Gastrocnemius medialis (tissue), 4 donors: ENCODE measurements around the gene ARID1B. TPM values are rescaled to one million over a fixed set of nuclear protein-coding genes. Genes with fewer than 3 reads are reported as not detected.

Source experiments
- ATAC-seq, 2 donors: fragments of 150-250 bp; one replicate each; pipeline ENCODE4 v1.9.1; 2016
- DNase-seq, 2 donors: peaks; one replicate each; pipeline ENCODE4 v3.0.0-alpha.2; 2019
- H3K27ac ChIP-seq, 4 donors: fragments of 200-600 bp; sonication (generic); 1 replicate in 1 of 4; 2 replicates in 3 of 4; pipeline ENCODE4 v1.5.1; 2016 to 2018; ENCODE audit warnings: mild to moderate bottlenecking in 2 of 4, moderate library complexity in 1 of 4
- H3K27me3 ChIP-seq, 3 donors: fragments of 200-600 bp; sonication (generic) in 2 of 3; 1 replicate in 1 of 3; 2 replicates in 2 of 3; pipeline versions ENCODE4 v1.5.1 to v1.6.0; 2016 to 2019; ENCODE audit warnings: mild to moderate bottlenecking in 1 of 3, moderate library complexity in 1 of 3
- H3K36me3 ChIP-seq, 2 donors: fragments of 200-600 bp; sonication (generic) in 1 of 2; one replicate each; pipeline ENCODE4 v1.5.1; 2017 to 2018
- H3K4me1 ChIP-seq, 2 donors: fragments of 200-600 bp; sonication (generic) in 1 of 2; one replicate each; pipeline ENCODE4 v1.5.1; 2016 to 2017; ENCODE audit warnings: mild to moderate bottlenecking in 2 of 2
- H3K4me3 ChIP-seq, 4 donors: fragments of 200-600 bp; sonication (generic) in 3 of 4; 1 replicate in 1 of 4; 2 replicates in 3 of 4; pipeline ENCODE4 v1.5.1; 2016 to 2019; ENCODE audit warnings: mild to moderate bottlenecking in 2 of 4
- H3K9me3 ChIP-seq, 3 donors: fragments of 200-600 bp; sonication (generic) in 2 of 3; 1 replicate in 1 of 3; 2 replicates in 2 of 3; pipeline ENCODE4 v1.5.1; 2016 to 2019
- POLR2A ChIP-seq, 2 donors: fragments of 450-650 bp; IDR thresholded peaks; one replicate each; pipeline ENCODE4 v1.6.1; 2017; ENCODE audit warnings: antibody characterized with exemption in 2 of 2, mild to moderate bottlenecking in 2 of 2, moderate library complexity in 2 of 2
- in situ Hi-C, 4 donors: fragments of 200-750 bp; cut with MboI; loops; one replicate each; pipeline versions ENCODE4 v1.15.0 to v1.8.0; 2017; ENCODE audit warnings: low sequenced_read_pairs in 4 of 4
- intact Hi-C: fragments of 100-400 bp; cut with DNase I; formaldehyde crosslinking; loops from one replicate; pipeline ENCODE4 v1.15.1; 2023; ENCODE audit warnings: low total_unique reads
- total RNA-seq, 4 donors: library from RNA; depleted of rRNA; stranded (reverse); fragments of >200 nt; gene quantifications; one replicate each; pipeline versions ENCODE4 v1.1.0 to v1.2.3, GENCODE V29; 2016
- TF ChIP-seq, protein P1 (sequence below), 5 experiments: fragments of 450-650 bp in 3 of 5; fragments of 200-600 bp in 2 of 5; sonication (generic) in 2 of 5; IDR thresholded peaks in 4 of 5; conservative IDR thresholded peaks in 1 of 5; 1 replicate in 4 of 5; 2 replicates in 1 of 5; pipeline ENCODE4 v1.5.1; 2016 to 2019; ENCODE audit warnings: antibody characterized with exemption in 5 of 5, mild to moderate bottlenecking in 3 of 5, moderate library complexity in 3 of 5

Gene ARID1B
- total RNA-seq, 4 donors from 2014 or later = 54.9 to 75.3 (median 62.0) TPM

DNA sequence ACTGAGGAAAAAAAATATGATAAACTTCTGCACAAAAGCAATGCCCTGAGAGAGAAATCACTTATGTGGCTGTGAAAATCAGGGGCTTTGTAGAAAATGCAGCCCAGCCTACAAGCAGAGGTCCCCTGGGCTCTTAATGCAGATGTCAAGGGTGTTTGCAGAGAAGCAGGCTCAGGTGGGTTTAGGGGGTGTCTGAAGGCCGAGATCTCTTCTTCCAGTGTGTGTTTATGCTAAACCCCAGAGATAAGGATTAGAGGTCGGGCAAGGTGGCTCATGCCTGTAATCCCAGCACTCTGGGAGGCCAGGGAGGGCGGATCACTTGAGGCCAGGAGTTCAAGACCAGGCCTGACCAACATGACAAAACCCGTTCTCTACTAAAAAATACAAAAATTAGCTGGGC is 467.6 kb downstream of the ARID1B start:
- no peaks in the 10 kb centered on the region for H3K36me3 ChIP-seq
- ATAC-seq (no peak), DNase-seq (no peak)
- no peaks in the 10 kb centered on the region for H3K9me3 ChIP-seq
- TF ChIP-seq, protein P1, sequence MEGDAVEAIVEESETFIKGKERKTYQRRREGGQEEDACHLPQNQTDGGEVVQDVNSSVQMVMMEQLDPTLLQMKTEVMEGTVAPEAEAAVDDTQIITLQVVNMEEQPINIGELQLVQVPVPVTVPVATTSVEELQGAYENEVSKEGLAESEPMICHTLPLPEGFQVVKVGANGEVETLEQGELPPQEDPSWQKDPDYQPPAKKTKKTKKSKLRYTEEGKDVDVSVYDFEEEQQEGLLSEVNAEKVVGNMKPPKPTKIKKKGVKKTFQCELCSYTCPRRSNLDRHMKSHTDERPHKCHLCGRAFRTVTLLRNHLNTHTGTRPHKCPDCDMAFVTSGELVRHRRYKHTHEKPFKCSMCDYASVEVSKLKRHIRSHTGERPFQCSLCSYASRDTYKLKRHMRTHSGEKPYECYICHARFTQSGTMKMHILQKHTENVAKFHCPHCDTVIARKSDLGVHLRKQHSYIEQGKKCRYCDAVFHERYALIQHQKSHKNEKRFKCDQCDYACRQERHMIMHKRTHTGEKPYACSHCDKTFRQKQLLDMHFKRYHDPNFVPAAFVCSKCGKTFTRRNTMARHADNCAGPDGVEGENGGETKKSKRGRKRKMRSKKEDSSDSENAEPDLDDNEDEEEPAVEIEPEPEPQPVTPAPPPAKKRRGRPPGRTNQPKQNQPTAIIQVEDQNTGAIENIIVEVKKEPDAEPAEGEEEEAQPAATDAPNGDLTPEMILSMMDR (IDR thresholded peaks at IDR 0.05 in 4 of 5, conservative IDR thresholded peaks at IDR 0.05 in 1 of 5) = no peak
- TF ChIP-seq POLR2A (IDR thresholded peaks at IDR 0.05) = no peak
- H3K27me3 ChIP-seq = no peaks in the 10 kb centered on the region
- no peak overlapping the region for H3K4me3 ChIP-seq
- H3K27ac ChIP-seq = peak overlapping the region; percentile 32 to 69 (median 50)
- in situ Hi-C loops (no loop called here), intact Hi-C loops (loop anchor here (5.0 to 10.0 kb wide), 4 partner anchors 57 to 1930 kb away; partner anchors contain the start of genes DYNLT1 and TFB1M)
- peaks cover 46 to 58% of the 10 kb centered on the region in 2 donors for H3K4me1 ChIP-seq

DNA sequence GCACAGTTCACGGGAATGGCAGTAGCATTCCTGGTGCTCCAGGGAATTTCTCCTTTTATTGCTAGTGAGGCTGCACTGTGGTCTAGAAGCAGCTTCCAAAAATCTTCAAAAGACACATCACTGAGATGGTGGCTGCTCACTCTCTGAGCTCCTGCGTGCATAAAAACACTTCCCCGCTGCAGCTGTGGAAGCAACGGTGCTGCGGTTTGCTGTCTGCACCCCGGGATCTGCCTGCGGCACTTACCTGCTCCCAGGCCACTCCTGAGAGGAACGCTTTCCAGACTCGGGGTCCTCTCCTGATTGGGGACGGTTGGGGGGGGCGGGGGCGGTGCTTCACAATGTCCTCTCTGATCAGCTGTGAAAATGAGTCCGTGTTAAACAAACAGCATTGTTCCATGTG is 468.3 kb downstream of the ARID1B start:
- peaks cover 40 to 52% of the 10 kb centered on the region in 2 donors for H3K4me1 ChIP-seq
- no peak overlapping the region for H3K27ac ChIP-seq
- ATAC-seq (no peak), DNase-seq (no peak)
- no peaks in the 10 kb centered on the region for H3K27me3 ChIP-seq
- H3K36me3 ChIP-seq = no peaks in the 10 kb centered on the region
- intact Hi-C loops (loop anchor here (10.0 kb wide), 3 partner anchors 289 to 1931 kb away; partner anchors contain the start of genes DYNLT1 and TFB1M), in situ Hi-C loops (no loop called here)
- H3K4me3 ChIP-seq = no peak overlapping the region
- TF ChIP-seq POLR2A (IDR thresholded peaks at IDR 0.05) = no peak
- TF ChIP-seq, protein P1 (IDR thresholded peaks at IDR 0.05 in 4 of 5, conservative IDR thresholded peaks at IDR 0.05 in 1 of 5) = no peak
- H3K9me3 ChIP-seq = no peaks in the 10 kb centered on the region

DNA sequence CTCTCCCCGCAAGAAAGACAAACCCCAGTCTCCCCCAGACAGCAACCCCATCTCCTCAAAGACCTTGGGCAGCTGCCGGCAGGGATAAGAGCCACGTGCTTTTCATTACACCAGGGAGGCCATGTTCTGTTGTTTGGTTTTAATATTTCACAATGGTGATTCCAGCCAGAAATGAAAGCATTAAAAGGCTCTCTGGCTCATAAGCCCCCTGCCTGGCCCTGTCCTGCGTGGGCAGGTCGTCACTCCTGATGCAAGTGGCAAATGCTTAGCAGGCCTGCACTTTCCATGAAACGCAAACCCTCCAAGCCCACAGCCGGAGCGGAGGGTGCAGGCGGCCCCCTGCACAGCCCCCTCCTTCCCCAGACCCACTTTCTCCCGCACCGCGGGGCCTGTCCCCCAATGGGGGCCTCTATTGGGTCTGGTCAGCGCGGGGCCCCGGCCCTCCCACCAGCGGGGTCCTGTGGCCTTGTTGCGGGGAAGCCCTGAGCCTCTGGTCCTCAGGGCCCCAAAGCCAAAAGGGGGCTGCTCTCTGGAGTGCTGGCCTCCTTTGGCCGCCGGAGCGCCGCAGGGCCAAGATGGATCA is 469.0 kb downstream of the ARID1B start:
- TF ChIP-seq, protein P1 (IDR thresholded peaks at IDR 0.05 in 4 of 5, conservative IDR thresholded peaks at IDR 0.05 in 1 of 5) = no peak
- TF ChIP-seq POLR2A (IDR thresholded peaks at IDR 0.05) = no peak
- Histone ChIP-seq H3K27me3 (no peaks in the 10 kb centered on the region), H3K27ac (no peak overlapping the region), H3K9me3 (no peaks in the 10 kb centered on the region), H3K4me1 (peaks cover 33 to 45% of the 10 kb centered on the region in 2 donors), H3K36me3 (no peaks in the 10 kb centered on the region), H3K4me3 (no peak overlapping the region)
- ATAC-seq = no peak
- intact Hi-C loops (loop anchor here (10.0 kb wide), 3 partner anchors 289 to 1931 kb away; partner anchors contain the start of genes DYNLT1 and TFB1M), in situ Hi-C loops (no loop called here)
- no peak for DNase-seq

DNA sequence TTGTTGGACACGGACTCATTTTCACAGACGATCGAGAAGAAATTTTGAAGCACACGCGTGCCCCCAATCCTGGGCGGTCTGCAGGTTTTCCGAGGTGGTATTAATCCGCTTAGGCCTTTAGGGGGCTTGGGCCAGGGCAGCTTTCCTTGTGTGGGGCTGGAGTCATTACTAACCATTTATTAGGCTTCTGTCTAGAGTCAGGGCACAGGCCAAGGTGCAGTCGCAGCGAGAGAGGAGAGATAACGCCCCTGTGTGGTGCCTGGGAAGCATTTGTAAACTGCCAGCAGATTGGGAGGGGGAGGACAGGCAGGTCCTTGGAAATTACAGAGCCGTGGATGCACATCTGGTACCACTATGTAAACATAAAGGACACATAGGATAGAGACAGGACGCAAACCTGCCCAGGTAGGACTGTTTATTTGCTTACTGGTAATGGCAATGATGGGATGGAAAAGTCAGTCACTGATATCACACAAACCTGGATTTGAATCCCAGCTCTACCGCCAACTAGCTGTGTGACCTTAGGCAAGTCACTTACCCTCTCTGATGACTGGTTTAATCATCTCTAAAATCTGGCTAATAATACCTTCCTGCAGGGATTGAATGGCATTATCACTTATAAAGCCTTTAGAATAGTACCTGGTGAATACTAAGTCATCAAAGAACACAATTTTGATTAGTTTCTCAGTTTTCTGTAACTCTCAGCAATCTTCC is 469.8 kb downstream of the ARID1B start:
- TF ChIP-seq POLR2A (IDR thresholded peaks at IDR 0.05) = no peak
- TF ChIP-seq, protein P1 (IDR thresholded peaks at IDR 0.05 in 4 of 5, conservative IDR thresholded peaks at IDR 0.05 in 1 of 5) = no peak
- Histone ChIP-seq H3K27ac (no peak overlapping the region), H3K4me1 (peaks cover 25 to 39% of the 10 kb centered on the region in 2 donors), H3K9me3 (no peaks in the 10 kb centered on the region), H3K4me3 (no peak overlapping the region), H3K27me3 (no peaks in the 10 kb centered on the region), H3K36me3 (no peaks in the 10 kb centered on the region)
- intact Hi-C loops (loop anchor here (10.0 kb wide), 3 partner anchors 288 to 1932 kb away; partner anchors contain the start of genes DYNLT1 and TFB1M), in situ Hi-C loops (no loop called here)
- DNase-seq (no peak), ATAC-seq (no peak)
